NCI-H82 treated with DMSO at 0.1 percent for 48 hours (cell line): ENCODE results near the gene NRP1.

Source experiments
- DNase-seq: peaks from one replicate; lab custom pipeline; 2025; ENCODE audit not compliant: unreplicated experiment; lab: John Stamatoyannopoulos, UW

The NRP1 gene

GRCh38 chr10:33216661-33217427 is 117.6 kb downstream of the NRP1 start:
- no peak for DNase-seq

GRCh38 chr10:33215635-33216034 is 118.8 kb downstream of the NRP1 start:
- no peak for DNase-seq

GRCh38 chr10:33215154-33215553 is 119.3 kb downstream of the NRP1 start:
- no peak for DNase-seq

GRCh38 chr10:33214174-33214573 is 120.3 kb downstream of the NRP1 start:
- no peak for DNase-seq

GRCh38 chr10:33212061-33212748 is 122.3 kb downstream of the NRP1 start:
- no peak for DNase-seq

GRCh38 chr10:33211106-33211878 is 123.2 kb downstream of the NRP1 start:
- DNase-seq: no peak

GRCh38 chr10:33209802-33210201 is 124.7 kb downstream of the NRP1 start:
- no peak for DNase-seq

- no peak for DNase-seq
These were observed 126.3 kb downstream of the NRP1 start for GRCh38 chr10:33208166-33208565.

GRCh38 chr10:33204031-33204430 is 130.4 kb downstream of the NRP1 start:
- DNase-seq: no peak

- DNase-seq: peak; percentile 26
These were observed 132.5 kb downstream of the NRP1 start for GRCh38 chr10:33201971-33202370.

GRCh38 chr10:33201056-33201780 is 133.2 kb downstream of the NRP1 start:
- DNase-seq: no peak

- no peak for DNase-seq
These were observed 134.7 kb downstream of the NRP1 start for GRCh38 chr10:33199731-33200232.

GRCh38 chr10:33198610-33199009 is 135.9 kb downstream of the NRP1 start:
- DNase-seq: no peak

GRCh38 chr10:33196710-33197491 is 137.6 kb downstream of the NRP1 start:
- no peak for DNase-seq

- DNase-seq: no peak
These were observed 138.1 kb downstream of the NRP1 start for GRCh38 chr10:33196377-33196706.

- no peak for DNase-seq
These were observed 138.7 kb downstream of the NRP1 start for GRCh38 chr10:33195608-33196376.

GRCh38 chr10:33193701-33194521 is 140.6 kb downstream of the NRP1 start:
- no peak for DNase-seq

GRCh38 chr10:33193057-33193700 is 141.3 kb downstream of the NRP1 start:
- DNase-seq: peak; percentile 3
